Measurements from ENCODE around the gene NDC1. TPM values are rescaled to one million over a fixed set of nuclear protein-coding genes. Genes with fewer than 3 reads are reported as not detected.

NDC1 gene
- total RNA-seq, 1 donor from 2014 or later: 8.6 TPM

DNA sequence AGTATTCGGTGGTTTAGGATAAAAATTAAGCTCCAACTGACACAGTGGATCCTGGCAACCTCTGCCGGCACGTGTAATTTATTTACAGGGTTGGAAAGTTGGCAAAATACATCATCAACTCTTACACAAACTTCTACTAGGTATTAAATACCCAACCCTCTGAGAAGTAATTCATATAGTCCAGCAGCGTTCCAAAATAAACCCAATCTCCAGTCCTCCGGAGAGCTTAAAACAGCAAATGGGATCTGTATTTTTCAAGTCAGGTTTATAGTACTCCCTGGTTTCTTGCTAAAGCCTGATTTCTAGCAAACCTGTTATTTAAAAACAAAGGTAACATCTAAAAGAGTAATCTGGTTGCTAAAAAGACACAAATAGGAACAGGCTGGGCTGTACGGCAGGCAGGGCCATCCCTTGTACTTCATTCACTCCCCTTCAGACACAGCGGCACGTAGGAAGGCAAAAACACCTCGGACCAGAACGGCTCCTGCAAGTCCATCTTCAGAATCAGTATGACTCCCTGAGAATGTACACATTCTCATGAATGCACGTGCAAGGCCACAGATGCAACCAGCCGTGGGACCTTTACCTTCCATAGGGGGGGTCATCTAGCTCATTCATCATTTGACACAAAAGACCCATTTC lies 107.8 kb downstream of the NDC1 start:
- TF ChIP-seq, protein P1, sequence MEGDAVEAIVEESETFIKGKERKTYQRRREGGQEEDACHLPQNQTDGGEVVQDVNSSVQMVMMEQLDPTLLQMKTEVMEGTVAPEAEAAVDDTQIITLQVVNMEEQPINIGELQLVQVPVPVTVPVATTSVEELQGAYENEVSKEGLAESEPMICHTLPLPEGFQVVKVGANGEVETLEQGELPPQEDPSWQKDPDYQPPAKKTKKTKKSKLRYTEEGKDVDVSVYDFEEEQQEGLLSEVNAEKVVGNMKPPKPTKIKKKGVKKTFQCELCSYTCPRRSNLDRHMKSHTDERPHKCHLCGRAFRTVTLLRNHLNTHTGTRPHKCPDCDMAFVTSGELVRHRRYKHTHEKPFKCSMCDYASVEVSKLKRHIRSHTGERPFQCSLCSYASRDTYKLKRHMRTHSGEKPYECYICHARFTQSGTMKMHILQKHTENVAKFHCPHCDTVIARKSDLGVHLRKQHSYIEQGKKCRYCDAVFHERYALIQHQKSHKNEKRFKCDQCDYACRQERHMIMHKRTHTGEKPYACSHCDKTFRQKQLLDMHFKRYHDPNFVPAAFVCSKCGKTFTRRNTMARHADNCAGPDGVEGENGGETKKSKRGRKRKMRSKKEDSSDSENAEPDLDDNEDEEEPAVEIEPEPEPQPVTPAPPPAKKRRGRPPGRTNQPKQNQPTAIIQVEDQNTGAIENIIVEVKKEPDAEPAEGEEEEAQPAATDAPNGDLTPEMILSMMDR (IDR thresholded peaks at IDR 0.05): no peak
- no peaks in the 10 kb centered on the region for H3K36me3 Mint-ChIP-seq (ENCODE audit: low read depth)
- no peaks in the 10 kb centered on the region for H3K27me3 Mint-ChIP-seq (ENCODE audit: low read depth)
- H3K27ac Mint-ChIP-seq (ENCODE audit: unreplicated experiment): peak overlapping the region; percentile 74
- H3K4me1 Mint-ChIP-seq (ENCODE audit: low read depth): peaks cover 87% of the 10 kb centered on the region
- H3K4me3 Mint-ChIP-seq (ENCODE audit: unreplicated experiment): peak overlapping the region; percentile 16
- H3K9me3 Mint-ChIP-seq (ENCODE audit: low read depth): no peaks in the 10 kb centered on the region
- no peak for DNase-seq (ENCODE audit: low spot score)

DNA sequence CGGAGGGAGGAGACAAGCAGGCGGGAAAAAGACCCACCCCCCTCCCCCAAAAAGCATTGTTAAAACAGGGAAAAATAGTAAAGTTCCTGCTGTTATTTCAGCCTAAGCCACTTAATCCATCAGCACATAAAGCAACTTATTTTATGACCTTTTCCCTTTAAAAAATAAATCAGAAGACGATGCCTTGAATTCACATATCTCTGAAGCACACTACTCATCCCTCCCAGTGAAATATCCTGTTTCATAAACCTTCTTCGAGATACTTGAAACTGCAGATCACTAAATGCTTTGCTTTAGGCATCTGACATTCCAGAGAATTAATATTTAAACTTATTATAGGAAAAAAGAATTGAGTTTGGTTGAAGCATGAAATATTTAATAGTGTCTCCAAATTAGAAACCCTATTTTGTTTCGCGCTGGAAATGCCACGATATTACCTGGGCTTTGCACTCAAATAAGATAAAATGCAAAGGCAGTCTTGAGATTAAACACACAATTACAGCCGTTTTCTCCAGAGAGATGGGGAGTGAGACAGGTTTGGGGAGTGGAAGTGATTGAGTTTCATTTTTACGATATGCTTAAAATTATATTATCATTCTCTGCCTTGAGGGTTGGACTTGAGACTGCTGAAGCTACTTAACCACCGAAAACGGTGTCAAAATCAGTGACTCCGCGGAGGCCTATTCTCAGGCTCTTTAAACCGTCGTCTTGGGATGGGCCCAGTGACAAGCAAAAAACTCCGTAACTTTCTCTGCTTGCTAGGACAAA lies 108.5 kb downstream of the NDC1 start:
- Mint-ChIP-seq H3K27me3 (ENCODE audit: low read depth) (no peaks in the 10 kb centered on the region), H3K36me3 (ENCODE audit: low read depth) (no peaks in the 10 kb centered on the region), H3K4me1 (ENCODE audit: low read depth) (peaks cover 87% of the 10 kb centered on the region), H3K27ac (ENCODE audit: unreplicated experiment) (peak overlapping the region; percentile 74), H3K4me3 (ENCODE audit: unreplicated experiment) (peak overlapping the region; percentile 16), H3K9me3 (ENCODE audit: low read depth) (no peaks in the 10 kb centered on the region)
- DNase-seq (ENCODE audit: low spot score): no peak
- TF ChIP-seq, protein P1 (IDR thresholded peaks at IDR 0.05): no peak

DNA sequence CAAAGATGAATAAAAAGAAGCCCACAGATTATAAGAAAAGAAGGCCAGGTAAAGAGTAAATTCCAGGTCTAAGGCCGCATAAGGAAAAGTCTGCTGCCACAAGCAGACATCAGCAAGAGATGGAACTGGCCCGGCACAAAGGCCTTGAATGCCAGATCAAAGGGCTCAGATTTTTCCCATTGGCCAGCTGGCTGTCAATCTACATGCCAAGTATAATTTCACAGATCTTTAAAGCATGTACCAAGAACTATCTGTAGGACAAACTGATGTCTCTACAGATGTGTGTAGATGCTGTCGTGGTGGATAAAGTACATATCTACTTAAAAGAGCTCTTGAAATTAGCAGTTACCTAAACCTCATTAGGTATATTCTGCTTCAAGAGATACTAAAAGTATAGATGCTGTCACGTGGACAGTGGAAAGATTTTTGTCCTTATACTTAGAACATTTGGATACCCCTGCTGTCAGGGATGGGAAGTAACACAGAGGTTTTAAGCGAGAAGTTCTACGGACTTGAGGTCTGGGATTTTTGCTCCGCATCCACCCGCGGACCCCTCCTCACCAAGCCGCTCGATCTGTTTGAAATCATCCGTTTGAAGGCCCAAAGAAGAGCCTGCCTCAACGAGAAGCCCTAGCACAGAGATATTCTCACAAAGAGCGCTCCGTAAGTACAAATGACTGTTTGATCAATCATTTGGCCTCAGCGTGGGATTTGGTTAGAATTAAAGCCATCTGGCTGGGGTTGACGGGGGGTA lies 109.2 kb downstream of the NDC1 start:
- Mint-ChIP-seq H3K9me3 (ENCODE audit: low read depth) (no peaks in the 10 kb centered on the region), H3K27me3 (ENCODE audit: low read depth) (no peaks in the 10 kb centered on the region), H3K36me3 (ENCODE audit: low read depth) (peaks cover 2% of the 10 kb centered on the region), H3K4me1 (ENCODE audit: low read depth) (peaks cover 83% of the 10 kb centered on the region), H3K4me3 (ENCODE audit: unreplicated experiment) (no peak overlapping the region), H3K27ac (ENCODE audit: unreplicated experiment) (peak overlapping the region; percentile 74)
- no peak for DNase-seq (ENCODE audit: low spot score)
- TF ChIP-seq, protein P1 (IDR thresholded peaks at IDR 0.05): peak; percentile 35

DNA sequence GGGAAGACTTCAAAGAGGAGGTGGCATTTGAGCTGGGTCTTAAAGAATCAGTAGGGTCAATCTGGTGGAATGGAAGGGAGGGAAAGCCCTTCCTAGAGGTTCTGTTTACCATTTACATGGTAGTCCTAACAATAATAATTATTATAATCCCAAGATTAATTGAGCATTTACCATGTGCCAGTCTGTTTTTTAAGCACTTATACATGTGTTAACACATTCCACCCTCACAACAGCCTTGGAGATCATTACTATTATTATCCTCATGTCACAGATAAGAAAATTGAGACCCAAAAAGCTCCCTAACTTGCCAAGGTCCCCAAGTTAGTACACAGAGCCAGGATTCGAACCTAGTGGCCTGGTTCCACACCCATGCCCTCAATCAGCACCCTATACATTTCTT lies 109.9 kb downstream of the NDC1 start:
- H3K36me3 Mint-ChIP-seq (ENCODE audit: low read depth): peaks cover 2% of the 10 kb centered on the region
- no peaks in the 10 kb centered on the region for H3K27me3 Mint-ChIP-seq (ENCODE audit: low read depth)
- no peak overlapping the region for H3K27ac Mint-ChIP-seq (ENCODE audit: unreplicated experiment)
- H3K4me3 Mint-ChIP-seq (ENCODE audit: unreplicated experiment): no peak overlapping the region
- TF ChIP-seq, protein P1 (IDR thresholded peaks at IDR 0.05): no peak
- no peaks in the 10 kb centered on the region for H3K9me3 Mint-ChIP-seq (ENCODE audit: low read depth)
- peaks cover 77% of the 10 kb centered on the region for H3K4me1 Mint-ChIP-seq (ENCODE audit: low read depth)
- DNase-seq (ENCODE audit: low spot score): no peak

DNA sequence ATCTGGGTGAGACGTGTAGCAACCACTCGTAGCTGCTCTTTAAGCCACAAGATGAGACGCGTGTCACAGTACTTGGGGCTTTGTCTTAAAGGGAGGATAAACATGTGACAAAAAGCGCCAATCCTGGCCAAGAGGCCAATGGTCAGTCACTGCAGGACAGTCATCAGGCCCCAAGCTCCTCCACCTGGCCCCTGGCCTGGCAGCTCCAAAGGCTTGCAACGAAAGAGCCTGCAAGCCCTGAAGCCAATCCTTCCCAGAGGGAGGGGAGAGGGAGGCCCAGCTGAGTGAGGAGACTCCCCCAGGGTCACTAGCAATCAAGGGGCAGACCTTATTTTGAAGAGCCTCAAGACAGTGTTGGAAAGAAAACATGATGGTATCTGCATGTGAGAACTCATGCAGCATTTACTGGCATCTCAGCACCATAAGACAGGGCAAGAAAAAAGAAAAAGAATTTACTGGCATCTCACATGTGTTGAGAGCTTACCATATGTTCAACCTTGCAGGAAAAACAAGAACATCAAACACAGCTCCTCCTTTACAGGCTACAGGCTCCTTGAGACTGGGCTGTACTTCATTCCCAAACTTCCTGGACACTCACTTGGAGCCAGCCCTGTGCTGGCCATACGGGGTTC lies 110.5 kb downstream of the NDC1 start:
- H3K27me3 Mint-ChIP-seq (ENCODE audit: low read depth): no peaks in the 10 kb centered on the region
- peak overlapping the region; percentile 54 for H3K27ac Mint-ChIP-seq (ENCODE audit: unreplicated experiment)
- TF ChIP-seq, protein P1 (IDR thresholded peaks at IDR 0.05): no peak
- H3K4me3 Mint-ChIP-seq (ENCODE audit: unreplicated experiment): no peak overlapping the region
- DNase-seq (ENCODE audit: low spot score): no peak
- H3K9me3 Mint-ChIP-seq (ENCODE audit: low read depth): no peaks in the 10 kb centered on the region
- H3K36me3 Mint-ChIP-seq (ENCODE audit: low read depth): peaks cover 2% of the 10 kb centered on the region
- peaks cover 70% of the 10 kb centered on the region for H3K4me1 Mint-ChIP-seq (ENCODE audit: low read depth)
